Ovary (tissue), 9 donors: Measurements from ENCODE around the gene POLN. TPM values are rescaled to one million over a fixed set of nuclear protein-coding genes. Genes with fewer than 3 reads are reported as not detected.

Source experiments
- DNase-seq, 5 donors: peaks; one replicate each; pipeline ENCODE4 v3.0.0-alpha.2; 2019 to 2020
- H3K27ac ChIP-seq, 2 donors: fragments of 200-600 bp; one replicate each; pipeline versions ENCODE4 v1.5.1 to v1.8.0; 2019 to 2022
- H3K27me3 ChIP-seq: fragments of 200-600 bp; one replicate; pipeline ENCODE4 v1.8.0; 2022
- H3K36me3 ChIP-seq: fragments of 200-600 bp; sonication (generic); one replicate; pipeline ENCODE4 v1.5.1; 2019
- H3K4me1 ChIP-seq: one replicate; pipeline ENCODE4 v1.8.1; 2013; ENCODE audit warnings: mild to moderate bottlenecking, moderate library complexity; ENCODE audit not compliant: insufficient read depth
- H3K4me3 ChIP-seq: fragments of 200-600 bp; sonication (generic); one replicate; pipeline ENCODE4 v1.5.1; 2017
- H3K9me3 ChIP-seq, 2 donors: fragments of 200-600 bp in 1 of 2; sonication (generic) in 1 of 2; one replicate each; pipeline versions ENCODE4 v1.5.1 to v1.8.1; 2013 to 2019; ENCODE audit warnings: mild to moderate bottlenecking in 1 of 2, moderate library complexity in 1 of 2
- EP300 ChIP-seq: sonication (generic); formaldehyde crosslinking; IDR thresholded peaks from one replicate; pipeline ENCODE4 v1.6.1; 2017; ENCODE audit warnings: antibody characterized with exemption
- POLR2A ChIP-seq: fragments of 450-650 bp; IDR thresholded peaks from one replicate; pipeline ENCODE4 v1.6.1; 2017; ENCODE audit warnings: antibody characterized with exemption, mild to moderate bottlenecking, moderate library complexity
- WGBS, 3 donors: extraction: QIAGEN DNeasy Blood & Tissue Kit in 1 of 3; methylation state at CpG; one replicate each; pipeline versions ENCODE4 v1.1.5 to v1.1.7; 2013 to 2017; 5-methylcytosine and 5-hydroxymethylcytosine counted together
- intact Hi-C, 4 donors: fragments of 100-400 bp; cut with DNase I; formaldehyde crosslinking; loops; one replicate each; pipeline versions ENCODE4 v1.11.0 to v1.15.1; 2022 to 2023
- polyA plus RNA-seq, 2 donors: library from polyadenylated mRNA; stranded (reverse); fragments of 200-250 nt in 1 of 2; fragments of 350-450 nt in 1 of 2; fragmentation: Illumina TruSeq in 1 of 2; extraction: RNeasy Lipid Tissue Mini Kit (QIAGEN cat#74804) in 1 of 2; gene quantifications; one replicate each; pipeline ENCODE4 v1.2.3, GENCODE V29; 2013 to 2014
- total RNA-seq, 7 donors: library from RNA; depleted of rRNA in 2 of 7; stranded (reverse); fragments of >200 nt in 2 of 7; fragmentation: NEBNext Ultra II Directional in 3 of 7; extraction: Animal tissue kit (Norgen Biotek cat#: 25700) in 3 of 7; gene quantifications; one replicate each; pipeline versions ENCODE4 v1.1.0 to v1.2.4, GENCODE V29; 2016 to 2023
- TF ChIP-seq, protein P1 (sequence below), 3 donors: fragments of 450-650 bp in 2 of 3; fragments of 200-600 bp in 1 of 3; IDR thresholded peaks; one replicate each; pipeline versions ENCODE4 v1.5.1 to v1.8.0; 2016 to 2022; ENCODE audit warnings: antibody characterized with exemption in 3 of 3, mild to moderate bottlenecking in 1 of 3
- donor health status: DM: no; HTN: no; CAD: no; lungs with moderate emphysema.
- donor health status: DM: no; HTN: no; CAD: no.
- donor health status: Bipolar disorder and iron deficiency.
- donor health status: DM: yes; HTN: yes; CAD: no.
- donor health status: DM: no; HTN: no; CAD: no.
- donor health status: DM: yes; HTN: yes; CAD: no.

POLN gene
- total and polyA plus RNA-seq, 9 donors = 0.95 to 11.4 (median 3.1) TPM

- H3K36me3 ChIP-seq = no peaks in the 10 kb centered on the region
- H3K4me1 ChIP-seq = peaks cover 2% of the 10 kb centered on the region
- peak in 1 of 5 donors; percentile 15 for DNase-seq
- H3K27me3 ChIP-seq = peaks cover 2% of the 10 kb centered on the region
- no peaks in the 10 kb centered on the region for H3K9me3 ChIP-seq
- H3K4me3 ChIP-seq = no peak overlapping the region
- TF ChIP-seq EP300 = no peak
- H3K27ac ChIP-seq = no peak overlapping the region
- intact Hi-C loops = no loop called here
- WGBS, 3 donors = 59 to 64% (median 63%) methylated on average over 50 to 54 of the region's 54 CpGs
Measured at GRCh38 chr4:2060611-2061185, 181.2 kb downstream of the POLN start.

DNA sequence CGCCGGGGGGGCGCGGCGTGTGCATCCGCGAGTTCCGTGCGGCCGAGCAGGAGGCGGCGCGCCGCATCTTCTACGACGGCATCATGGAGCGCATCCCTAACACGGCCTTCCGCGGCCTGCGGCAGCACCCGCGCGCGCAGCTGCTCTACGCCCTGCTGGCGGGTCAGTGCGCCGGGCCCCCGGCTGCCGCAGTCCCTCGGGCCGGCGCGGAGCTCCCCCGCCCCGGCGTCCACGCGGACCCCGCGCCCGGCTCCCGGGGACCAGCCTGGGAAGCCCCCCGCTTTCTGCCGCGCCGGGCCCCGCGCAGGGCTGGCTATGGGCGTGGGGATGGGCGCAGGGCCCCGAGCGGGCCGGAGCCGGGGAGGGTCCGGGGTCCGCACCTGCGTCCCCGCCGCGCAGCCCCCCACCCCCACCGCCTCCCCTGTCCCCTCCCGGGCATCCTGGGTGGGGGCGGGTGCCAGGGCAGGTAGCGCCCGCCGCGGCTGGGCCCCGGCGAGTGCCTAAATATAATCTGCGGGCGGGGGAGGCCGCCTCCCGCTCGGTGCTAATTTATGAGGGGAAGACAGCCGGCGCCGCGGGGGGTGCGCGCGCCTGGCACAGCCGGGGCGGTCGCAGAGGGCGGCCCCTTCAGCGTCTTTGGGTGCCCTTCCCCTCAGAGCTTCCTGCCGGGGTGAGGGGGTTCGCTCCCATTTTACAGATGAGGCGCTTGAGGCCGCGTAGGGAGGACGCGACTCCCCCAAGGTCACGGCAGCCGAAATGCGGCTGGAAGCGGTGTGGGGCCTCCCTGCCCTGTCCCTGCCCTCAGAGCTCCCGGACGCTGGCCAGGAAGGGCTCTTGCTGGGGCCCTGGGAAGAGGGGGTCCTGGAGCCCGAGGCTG is 182.0 kb downstream of the POLN start:
- 2 to 5% (median 5%) methylated on average over 53 to 102 of the region's 102 CpGs for WGBS, 3 donors
- H3K27me3 ChIP-seq = peaks cover 2% of the 10 kb centered on the region

GRCh38 chr4:2059046-2059725 is 182.7 kb downstream of the POLN start, which contains the start of gene NAT8L:
Gene NAT8L (plus strand): TSS chr4:2059327. CDS start chr4:2059512, 185 bp downstream.
- Histone ChIP-seq H3K4me1 (peaks cover 2% of the 10 kb centered on the region), H3K36me3 (no peaks in the 10 kb centered on the region), H3K27me3 (peaks cover 2% of the 10 kb centered on the region), H3K4me3 (peak within 1 kb of the TSS; percentile 27), H3K9me3 (no peaks in the 10 kb centered on the region), H3K27ac (no peak within 1 kb of the TSS)
- intact Hi-C loops = no loop called here
- TF ChIP-seq, protein P1, sequence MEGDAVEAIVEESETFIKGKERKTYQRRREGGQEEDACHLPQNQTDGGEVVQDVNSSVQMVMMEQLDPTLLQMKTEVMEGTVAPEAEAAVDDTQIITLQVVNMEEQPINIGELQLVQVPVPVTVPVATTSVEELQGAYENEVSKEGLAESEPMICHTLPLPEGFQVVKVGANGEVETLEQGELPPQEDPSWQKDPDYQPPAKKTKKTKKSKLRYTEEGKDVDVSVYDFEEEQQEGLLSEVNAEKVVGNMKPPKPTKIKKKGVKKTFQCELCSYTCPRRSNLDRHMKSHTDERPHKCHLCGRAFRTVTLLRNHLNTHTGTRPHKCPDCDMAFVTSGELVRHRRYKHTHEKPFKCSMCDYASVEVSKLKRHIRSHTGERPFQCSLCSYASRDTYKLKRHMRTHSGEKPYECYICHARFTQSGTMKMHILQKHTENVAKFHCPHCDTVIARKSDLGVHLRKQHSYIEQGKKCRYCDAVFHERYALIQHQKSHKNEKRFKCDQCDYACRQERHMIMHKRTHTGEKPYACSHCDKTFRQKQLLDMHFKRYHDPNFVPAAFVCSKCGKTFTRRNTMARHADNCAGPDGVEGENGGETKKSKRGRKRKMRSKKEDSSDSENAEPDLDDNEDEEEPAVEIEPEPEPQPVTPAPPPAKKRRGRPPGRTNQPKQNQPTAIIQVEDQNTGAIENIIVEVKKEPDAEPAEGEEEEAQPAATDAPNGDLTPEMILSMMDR (IDR thresholded peaks at IDR 0.05) = no peak
- TF ChIP-seq EP300 (no peak), POLR2A (no peak)
- 0 to 2% (median 1%) methylated on average over 20 to 118 of the region's 119 CpGs for WGBS, 3 donors
- DNase-seq = peak in 2 of 5 donors; percentile 45 to 46

More for the DNA sequence above, 182.0 kb downstream of the POLN start:
- Histone ChIP-seq H3K36me3 (no peaks in the 10 kb centered on the region), H3K27ac (no peak overlapping the region), H3K4me3 (no peak overlapping the region), H3K4me1 (peaks cover 2% of the 10 kb centered on the region), H3K9me3 (no peaks in the 10 kb centered on the region)
- DNase-seq = peak in 3 of 5 donors; percentile 23 to 41 (median 27)
- intact Hi-C loops = no loop called here
- TF ChIP-seq POLR2A (no peak), EP300 (no peak)
- TF ChIP-seq, protein P1 (IDR thresholded peaks at IDR 0.05) = no peak

DNA sequence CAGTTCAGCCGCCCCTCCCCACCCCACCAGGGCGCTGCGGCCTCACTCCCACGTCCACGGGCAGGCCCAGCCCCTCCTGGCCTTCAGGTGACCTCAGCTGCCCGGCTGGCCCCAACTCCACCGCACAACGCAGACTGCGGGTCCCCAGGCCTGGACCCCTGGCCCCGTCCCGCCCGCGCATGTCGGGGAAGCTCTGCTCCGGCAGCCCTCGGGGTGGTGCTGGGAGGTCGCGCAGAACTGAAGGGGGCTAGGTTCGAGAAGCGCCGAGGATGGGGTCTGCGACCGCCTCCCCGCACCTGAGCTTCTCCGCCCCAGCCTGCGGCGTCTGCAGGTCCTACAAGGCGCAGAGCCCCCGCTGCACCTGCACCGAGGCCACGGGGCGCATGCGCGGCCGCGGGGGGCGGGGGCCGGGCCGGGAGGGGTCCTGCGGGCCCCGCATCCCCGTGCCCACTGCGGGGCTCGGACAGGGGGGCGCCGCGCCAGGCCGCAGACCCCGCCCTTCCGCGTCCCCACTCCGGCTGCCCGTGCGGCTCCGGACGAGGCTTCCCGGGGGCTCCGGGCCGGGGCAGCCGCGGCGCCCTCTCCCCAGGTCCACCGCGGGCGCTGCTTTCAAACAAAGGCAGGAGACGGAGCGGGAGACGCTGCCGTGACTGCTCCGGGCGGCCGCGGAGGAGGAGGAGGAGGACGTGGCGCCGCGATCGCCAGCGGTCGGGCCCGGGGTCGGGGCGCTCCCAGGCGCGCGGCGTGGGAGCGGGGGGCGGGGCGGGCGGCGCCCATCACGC is 183.5 kb downstream of the POLN start:
- peaks cover 2% of the 10 kb centered on the region for H3K27me3 ChIP-seq
- peak overlapping the region; percentile 27 for H3K4me3 ChIP-seq
- intact Hi-C loops = no loop called here
- WGBS, 3 donors = 1 to 3% (median 2%) methylated on average over 13 to 92 of the region's 93 CpGs
- no peaks in the 10 kb centered on the region for H3K9me3 ChIP-seq
- peaks cover 2% of the 10 kb centered on the region for H3K4me1 ChIP-seq
- no peaks in the 10 kb centered on the region for H3K36me3 ChIP-seq
- no peak for TF ChIP-seq POLR2A
- TF ChIP-seq, protein P1 (IDR thresholded peaks at IDR 0.05) = no peak
- no peak for TF ChIP-seq EP300
- DNase-seq = peak in 2 of 5 donors; percentile 30 to 41
- no peak overlapping the region for H3K27ac ChIP-seq
